GM19023 (cell line): Measurements from ENCODE around the gene MRPL48.

Experiments
- ATAC-seq: cut with Tn5 transposase; IDR thresholded peaks from one replicate; pipeline ENCODE4 v1.9.1; 2021; ENCODE audit warnings: mild to moderate bottlenecking, moderate library complexity; ENCODE audit not compliant: unreplicated experiment

Gene MRPL48

DNA sequence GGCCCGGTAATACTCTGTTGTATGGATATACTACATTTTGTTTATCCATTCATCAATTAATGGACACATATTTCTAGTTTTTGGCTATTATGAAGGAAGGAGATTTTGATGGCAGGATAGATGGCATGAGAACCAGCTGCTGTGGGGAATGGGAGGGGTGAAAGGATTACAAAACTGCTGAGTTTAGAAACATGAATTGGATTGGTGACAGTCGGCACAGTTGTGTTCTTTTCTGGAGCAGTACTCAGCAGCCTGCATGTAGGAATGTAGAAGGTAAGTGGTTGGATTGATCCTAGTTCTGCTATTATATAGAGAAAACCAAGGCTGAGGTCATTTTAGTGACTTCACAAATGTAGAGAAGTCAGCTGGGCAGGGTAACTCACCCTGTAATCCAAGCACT lies 96.2 kb downstream of the MRPL48 start:
- no peak for ATAC-seq

DNA sequence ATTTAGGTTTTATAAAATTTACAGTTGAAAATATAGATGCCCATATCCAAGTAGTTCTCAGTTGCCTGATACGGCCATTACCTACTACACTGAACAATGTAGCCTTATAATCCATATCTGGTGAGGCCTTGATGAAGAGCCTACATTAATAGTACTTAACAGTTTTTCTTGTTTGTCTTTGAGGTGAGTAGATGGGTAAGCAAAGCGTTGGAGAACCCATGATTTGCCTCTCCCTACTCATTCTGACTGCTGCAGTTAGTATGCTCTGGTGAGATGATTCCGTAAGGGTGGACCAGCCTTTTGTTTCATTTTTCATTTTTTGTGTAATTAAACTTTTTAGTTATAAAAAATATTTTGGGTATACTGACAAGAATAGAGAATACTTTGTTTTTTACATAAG lies 100.6 kb downstream of the MRPL48 start:
- no peak for ATAC-seq

DNA sequence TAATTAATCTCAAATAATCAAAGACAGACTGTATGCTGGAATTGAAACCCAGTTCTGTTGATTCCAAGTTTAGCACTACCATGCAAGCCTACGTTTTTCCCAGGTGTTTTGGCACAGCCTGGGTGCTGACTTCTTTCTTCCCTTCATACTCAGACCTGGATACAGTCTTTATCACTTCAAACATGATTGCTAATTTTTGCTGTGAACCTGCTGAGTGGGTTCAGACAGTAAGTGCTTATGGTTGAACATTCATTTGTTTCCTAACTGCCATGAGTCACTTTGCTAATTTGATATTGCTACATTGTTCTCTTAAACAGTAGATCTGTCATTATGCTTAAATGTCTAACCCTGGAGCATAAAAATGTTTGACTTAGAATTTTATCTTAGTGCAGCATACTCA lies 101.3 kb downstream of the MRPL48 start:
- no peak for ATAC-seq

DNA sequence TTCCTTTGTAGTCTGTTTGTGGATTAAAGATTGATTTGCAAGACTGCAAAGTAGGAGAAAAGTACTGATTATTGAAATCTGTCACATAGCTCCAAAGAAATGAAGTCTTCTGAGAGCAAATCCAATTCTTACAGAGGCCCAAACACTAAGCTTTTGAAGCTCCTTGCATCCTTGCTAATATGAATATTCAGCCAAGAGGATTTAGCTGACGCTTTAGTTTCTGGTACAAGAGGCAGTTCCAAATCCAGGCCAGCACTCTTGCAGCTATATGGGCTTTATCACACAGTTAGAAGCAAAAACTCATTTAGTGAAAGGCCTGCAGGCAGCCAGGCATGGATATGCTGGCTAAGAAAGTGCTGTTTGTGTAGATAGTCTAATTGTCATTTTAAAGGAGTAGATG lies 101.9 kb downstream of the MRPL48 start:
- ATAC-seq = no peak

DNA sequence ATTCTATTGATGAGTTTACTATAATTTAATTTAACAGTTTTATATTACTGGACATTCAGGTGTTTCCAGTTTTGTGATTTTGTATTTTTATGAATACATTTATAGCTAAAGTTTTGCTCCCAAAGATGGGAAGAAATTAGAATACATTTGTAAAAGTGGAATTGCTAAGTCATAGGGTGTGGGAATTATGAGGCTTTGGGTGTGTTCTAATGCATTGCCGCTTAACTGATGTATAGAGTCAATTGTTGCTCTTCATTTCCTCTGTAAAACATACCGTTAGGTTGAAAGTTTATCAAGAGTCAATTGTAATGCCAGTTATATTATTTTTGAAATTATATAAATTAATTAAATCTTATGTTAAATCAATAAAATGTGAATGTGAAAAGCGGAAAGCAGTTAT lies 105.4 kb downstream of the MRPL48 start:
- no peak for ATAC-seq

DNA sequence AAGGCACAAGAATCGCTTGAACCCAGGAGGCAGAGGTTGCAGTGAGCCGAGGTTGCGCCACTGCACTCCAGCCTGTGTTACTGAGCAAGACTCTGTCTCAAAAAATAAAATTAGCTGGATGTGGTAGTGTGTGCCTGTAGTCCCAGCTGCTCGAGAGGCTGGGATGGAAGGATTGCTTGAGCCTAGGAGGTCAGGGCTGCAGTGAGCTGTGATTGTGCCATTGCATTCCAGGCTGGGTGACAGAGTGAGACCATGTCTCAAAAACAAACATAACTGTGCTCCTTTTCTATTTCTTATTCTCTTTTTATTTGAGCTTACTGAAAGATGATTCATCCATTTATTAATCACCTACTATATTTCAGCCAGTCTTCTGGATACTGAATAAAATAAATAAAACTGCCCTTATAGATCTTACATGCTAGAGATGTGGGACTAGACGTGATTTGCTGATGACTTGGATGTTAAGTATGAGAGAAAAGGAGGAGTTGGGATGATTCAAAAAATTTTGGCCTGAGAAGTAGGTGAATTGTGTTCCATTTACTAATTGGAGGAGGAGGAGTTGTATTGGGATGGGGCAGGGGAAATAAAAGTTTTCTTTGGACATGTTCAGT lies 107.2 kb downstream of the MRPL48 start:
- ATAC-seq = no peak

DNA sequence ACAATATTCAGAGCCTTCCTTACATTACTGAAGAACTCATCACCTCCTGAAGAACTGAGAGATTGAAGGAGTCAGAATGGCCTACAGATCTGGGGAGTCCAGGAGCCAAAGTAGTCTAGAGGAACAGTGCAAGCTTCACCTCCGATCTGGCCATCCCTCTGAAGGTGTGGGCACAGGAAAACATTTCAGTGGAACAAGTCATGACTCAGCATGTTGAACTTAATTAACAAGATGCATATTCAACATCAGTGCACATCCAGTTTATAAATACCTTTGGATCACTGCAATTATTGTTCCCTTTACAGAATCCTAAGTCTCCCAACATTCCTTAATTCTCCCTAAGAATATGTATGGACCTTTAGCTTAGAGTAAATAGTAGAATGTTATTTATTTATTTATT lies 114.6 kb downstream of the MRPL48 start:
- ATAC-seq = no peak

DNA sequence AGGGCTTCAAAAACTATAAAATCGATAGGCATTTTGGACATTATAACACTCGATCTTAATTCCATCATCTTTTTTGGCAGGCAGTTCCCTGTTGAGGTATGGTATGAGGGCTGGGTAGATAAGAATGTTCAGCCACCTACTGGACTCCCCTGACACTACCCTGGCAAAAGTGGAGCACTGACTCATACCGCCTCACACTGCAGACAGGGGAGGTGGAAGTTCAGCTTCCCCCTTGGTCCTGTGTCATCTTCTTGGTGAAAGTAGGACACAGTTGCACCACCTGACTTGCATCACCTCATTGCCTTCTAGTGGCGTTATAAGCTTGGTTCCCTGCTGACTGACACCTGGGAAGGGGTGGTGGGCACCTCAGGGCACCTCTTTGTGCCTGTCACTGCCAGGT lies 119.5 kb downstream of the MRPL48 start:
- no peak for ATAC-seq

DNA sequence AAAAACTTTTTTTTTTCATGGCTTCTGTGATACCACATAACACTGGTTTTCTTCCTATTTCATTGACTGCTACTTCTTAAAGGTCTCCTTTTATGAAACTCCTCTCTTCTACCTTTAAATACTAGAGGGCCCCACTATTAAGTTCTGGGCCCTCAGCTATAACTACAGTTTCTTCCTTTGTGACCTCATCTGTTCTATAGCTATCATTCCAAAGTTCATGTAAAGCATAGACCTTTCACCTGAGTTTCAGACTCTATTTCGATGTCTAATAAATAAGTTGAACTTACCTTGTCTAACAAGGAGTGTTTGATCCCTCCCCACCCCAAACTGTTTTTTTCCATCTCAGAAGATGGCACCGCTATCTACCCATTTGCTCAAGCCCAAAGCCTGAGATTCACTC lies 124.4 kb downstream of the MRPL48 start:
- ATAC-seq = no peak

DNA sequence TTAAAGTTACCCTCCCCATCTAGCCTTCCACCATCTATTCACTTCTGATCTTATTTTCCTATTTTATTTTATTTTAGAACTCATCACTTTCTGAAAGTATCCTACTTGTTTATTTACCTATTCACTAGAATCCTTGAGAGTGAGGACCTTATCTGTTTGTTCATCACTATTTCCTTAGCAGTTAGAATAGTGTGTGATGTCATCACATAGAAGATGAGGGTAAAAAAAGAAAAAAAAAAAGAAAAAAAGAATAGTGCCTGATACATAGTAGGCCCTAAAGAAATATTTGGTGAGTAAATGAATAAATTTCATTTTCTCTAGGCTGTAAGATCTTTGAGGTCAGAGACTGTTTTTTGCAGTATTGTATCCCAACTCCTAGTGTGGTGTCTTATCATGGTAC lies 125.8 kb downstream of the MRPL48 start:
- no peak for ATAC-seq

DNA sequence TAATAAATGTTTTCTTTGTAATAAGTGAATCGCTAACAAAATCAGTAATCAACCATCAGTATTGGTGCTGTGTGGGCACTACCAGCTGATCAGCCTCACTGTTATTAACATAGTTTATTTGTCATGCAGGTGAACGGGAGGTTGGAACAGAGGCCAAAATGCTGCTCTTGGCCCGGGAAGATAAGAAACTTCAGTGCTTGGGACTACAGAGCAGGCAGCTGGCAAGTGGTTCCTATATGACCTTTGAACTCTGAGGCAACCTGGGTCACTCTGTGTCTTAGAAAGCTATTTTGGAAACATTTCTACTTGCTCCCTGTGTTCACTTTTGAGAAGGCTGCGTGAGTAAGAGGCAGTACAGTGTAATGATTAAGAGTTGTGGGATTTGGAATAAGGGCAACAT lies 126.6 kb downstream of the MRPL48 start:
- no peak for ATAC-seq
